GM19455 (cell line): ENCODE results near the gene PFN4.
A peak's percentile ranks its signal among the peaks of the same experiment; 100 is the strongest.

Experiments used
- ATAC-seq: cut with Tn5 transposase; IDR thresholded peaks from one replicate; pipeline ENCODE4 v1.9.1; 2021; ENCODE audit not compliant: unreplicated experiment

Gene PFN4

GRCh38 chr2:24082787-24083566 is 40.2 kb downstream of the PFN4 start:
- ATAC-seq: no peak

GRCh38 chr2:24080701-24081100 is 42.4 kb downstream of the PFN4 start:
- ATAC-seq: no peak

DNA sequence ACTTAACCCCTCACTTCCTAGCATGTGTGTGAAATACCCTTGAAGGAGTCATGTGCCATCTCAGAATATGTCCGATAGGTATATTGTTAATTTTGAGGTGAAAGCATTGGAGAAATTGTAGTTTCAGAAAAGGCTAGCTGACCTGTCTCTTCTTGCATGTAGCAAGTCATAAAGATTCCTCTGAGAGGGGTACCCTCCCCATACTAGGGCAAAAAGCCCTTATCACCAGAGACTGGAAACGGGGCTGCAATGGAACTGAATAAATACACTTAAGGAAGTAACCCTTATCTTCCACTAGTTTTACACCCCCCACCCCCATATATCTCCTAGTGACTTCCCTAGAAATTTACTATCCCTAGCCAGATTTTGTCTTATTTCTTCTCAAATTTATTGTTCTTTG is 45.3 kb downstream of the PFN4 start:
- no peak for ATAC-seq

GRCh38 chr2:24077535-24077877 is 45.6 kb downstream of the PFN4 start:
- no peak for ATAC-seq

- peak; percentile 7 for ATAC-seq
Measured at GRCh38 chr2:24076849-24077534, 46.1 kb downstream of the PFN4 start.

- peak; percentile 95 for ATAC-seq
Measured at GRCh38 chr2:24075915-24076848, 47.0 kb downstream of the PFN4 start, which contains the start of gene SF3B6. Gene SF3B6, minus strand, starts transcription at chr2:24076326. Its CDS starts 97 bp downstream, at chr2:24076229.

GRCh38 chr2:24075259-24075658 is 47.9 kb downstream of the PFN4 start:
- ATAC-seq: no peak

- ATAC-seq: no peak
Measured at GRCh38 chr2:24073816-24074215, 49.3 kb downstream of the PFN4 start.

- no peak for ATAC-seq
Measured at GRCh38 chr2:24072259-24072658, 50.9 kb downstream of the PFN4 start.

- ATAC-seq: no peak
Measured at GRCh38 chr2:24065341-24065740, 57.8 kb downstream of the PFN4 start.
